ENCODE data around the gene ICAM3.
"Not testable (repeated sequence)": the region's sequence is repeated elsewhere in the genome, so short reads cannot be mapped to it uniquely, and the experiment has no call there.

ICAM3 gene

DNA sequence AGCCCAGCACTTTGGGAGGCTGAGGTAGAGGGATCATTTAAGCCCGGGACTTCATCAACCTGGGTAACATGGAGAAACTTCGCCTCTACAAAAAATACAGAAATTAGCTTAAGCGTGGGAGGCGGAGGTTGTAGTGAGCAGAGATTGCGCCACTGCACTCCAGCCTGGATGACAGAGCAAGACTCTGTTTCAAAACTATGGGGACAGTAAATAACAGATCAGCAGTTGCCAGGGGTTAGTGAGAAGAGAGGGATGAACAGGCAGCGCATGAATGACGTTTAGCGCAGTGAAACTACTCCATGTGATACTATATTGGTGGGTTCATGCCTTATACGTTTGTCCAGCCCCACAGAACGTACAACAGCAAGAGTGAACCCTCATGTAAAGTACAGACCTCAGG, 7.1 kb upstream of the ICAM3 start:
- no peak for DNase-seq

DNA sequence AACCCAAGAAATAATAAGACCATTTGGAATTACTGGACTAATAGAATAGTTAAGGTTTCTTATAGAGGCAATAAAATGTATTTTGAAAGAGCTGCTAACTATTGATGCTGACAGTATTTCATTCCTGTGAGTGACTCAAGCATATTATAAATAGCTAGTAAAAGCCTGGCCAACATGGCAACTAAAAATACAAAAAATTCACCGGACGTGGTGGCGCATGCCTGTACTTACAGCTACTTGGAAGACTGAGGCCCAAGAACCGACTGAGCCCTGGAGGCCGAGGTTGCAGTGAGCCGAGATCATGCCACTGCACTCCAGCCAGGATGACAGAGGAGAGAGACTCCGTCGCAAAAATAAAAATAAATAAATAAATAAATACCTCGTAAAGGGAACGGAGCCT, 5.4 kb upstream of the ICAM3 start:
- DNase-seq, result no peak

- DNase-seq, result no peak
Observed at GRCh38 chr19:10343495-10343894, 4.1 kb upstream of the ICAM3 start.

DNA sequence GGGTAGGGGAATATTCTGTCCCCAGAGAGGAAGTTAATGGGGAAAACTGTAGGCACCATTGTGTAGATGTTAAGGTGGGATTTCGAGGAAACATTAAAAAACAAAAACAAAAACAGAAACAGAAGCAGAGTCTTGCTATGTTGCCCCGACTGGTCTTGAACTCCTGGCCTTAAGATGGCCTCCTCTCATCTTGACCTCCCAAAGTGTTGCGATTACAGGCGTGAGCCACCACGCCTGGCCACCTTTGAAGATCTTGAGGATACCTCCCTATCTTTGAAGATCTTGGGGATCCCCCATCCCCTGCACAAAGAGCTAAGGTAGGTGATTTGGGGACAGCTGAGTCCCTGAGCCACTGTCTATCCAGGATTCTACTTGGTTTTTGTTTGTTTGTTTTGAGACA, 553 bp upstream of the ICAM3 start:
- DNase-seq, result no peak

DNA sequence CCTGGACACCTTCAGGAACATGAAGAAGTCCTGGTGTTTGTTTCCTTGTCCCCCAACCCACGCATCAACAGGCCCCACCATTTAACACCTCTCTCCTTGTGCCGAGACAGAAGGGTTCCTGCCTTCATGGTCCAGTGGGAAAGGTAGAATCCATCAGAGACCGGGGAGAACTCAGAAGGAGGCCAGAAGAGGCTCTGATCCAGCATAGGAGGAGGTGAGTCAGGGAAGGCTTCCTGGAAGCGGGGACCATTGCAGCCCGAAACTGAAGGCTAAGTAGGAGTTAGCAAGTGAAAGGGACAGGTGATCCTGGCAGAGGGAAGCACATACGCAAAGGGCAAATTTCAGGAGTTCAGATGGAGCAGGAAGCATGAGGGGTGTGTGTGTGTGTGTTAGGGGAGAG, 484 bp downstream of the ICAM3 start:
- no peak for DNase-seq

DNA sequence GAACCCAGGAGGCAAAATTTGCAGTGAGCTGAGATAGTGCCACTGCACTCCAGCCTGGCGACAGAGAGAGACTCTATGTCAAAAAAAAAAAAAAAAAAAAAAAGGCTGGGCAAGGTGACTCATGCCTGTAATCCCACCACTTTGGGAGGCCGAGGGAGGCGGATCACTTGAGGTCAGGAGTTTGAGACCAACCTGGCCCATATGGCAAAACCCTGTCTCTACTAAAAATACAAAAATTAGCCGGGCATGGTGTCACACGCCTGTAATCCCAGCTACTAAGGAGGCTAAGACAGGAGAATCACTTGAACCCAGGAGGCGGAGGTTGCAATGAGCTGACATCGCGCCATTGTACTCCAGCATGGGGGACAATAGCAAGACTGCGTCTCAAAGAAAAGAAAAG, 2.7 kb downstream of the ICAM3 start:
- not testable (repeated sequence) for DNase-seq

- DNase-seq, result no peak
Observed at GRCh38 chr19:10335352-10335985, 4.0 kb downstream of the ICAM3 start.

DNA sequence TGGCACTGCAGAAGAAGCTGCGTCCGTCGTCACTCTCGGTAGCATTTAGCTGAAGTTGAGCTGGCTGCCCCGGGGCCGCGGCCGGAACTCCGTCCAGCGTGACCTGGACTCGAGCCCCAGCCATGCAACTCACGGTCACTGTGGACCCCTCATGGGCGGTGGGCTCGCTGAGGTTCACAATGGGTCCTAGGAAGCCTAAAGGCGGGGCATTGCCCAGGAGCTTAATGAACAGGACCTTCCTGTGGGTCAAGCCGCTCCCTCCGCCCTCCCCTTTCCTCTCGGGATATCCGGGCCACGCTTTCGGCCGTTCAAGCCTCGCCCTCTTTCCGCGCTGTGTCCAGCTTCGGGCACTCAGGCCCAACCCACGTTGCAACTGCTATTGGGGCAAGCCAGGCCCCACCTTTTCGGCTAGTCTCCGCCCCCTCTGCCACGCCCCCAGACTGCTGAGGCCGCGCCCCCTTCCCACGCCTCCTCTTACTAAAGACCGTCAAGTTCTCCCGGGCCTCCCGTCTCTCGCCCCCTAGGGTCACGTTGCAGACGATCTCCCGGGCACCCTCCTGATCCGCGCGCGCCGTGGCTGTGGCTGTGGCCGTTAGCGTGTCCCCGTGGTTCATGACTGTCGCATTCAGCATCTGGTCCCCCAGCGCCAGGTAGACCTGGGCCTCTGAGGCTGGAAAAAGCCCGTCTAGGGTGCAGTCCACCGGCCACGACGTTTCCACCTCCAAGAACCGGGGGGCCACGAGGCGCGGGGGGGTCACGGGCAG, 4.7 kb downstream of the ICAM3 start:
- peak; percentile 31 for DNase-seq

- no peak for DNase-seq
Observed at GRCh38 chr19:10333758-10334587, 5.5 kb downstream of the ICAM3 start.

- peak; percentile 88 for DNase-seq
Observed at GRCh38 chr19:10332965-10333757, 6.3 kb downstream of the ICAM3 start, which contains the start of gene RAVER1. TSS of gene RAVER1 (minus strand) at chr19:10333529. CDS start at chr19:10333507, 22 bp downstream.

GRCh38 chr19:10332158-10332964, 7.1 kb downstream of the ICAM3 start:
- DNase-seq, result no peak

GRCh38 chr19:10329555-10329954, 9.9 kb downstream of the ICAM3 start:
- no peak for DNase-seq

- DNase-seq, result no peak
Observed at GRCh38 chr19:10328558-10329429, 10.6 kb downstream of the ICAM3 start.

GRCh38 chr19:10327793-10328192, 11.6 kb downstream of the ICAM3 start:
- no peak for DNase-seq

DNA sequence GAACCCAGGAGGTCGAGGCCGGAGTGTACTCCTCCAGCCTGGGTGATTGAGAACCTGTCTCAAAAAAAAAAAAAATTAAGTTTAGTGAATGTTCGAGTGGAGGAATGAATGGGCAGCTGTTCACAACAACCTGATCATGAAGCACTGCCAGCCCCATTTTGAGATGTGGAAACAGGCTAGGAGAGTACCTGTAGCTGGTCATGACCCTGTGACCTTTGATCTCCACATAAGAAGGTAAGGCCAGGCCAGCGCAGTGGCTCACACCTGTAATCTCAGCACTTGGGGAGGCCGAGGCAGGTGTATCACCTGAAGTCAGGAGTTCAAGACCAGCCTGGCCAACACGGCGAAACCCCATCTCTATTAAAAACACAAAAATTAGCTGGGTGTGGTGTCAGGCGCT, 13.7 kb downstream of the ICAM3 start:
- no peak for DNase-seq

GRCh38 chr19:10321874-10322835, 17.3 kb downstream of the ICAM3 start:
- no peak for DNase-seq

- no peak for DNase-seq
Observed at GRCh38 chr19:10321417-10321797, 18.0 kb downstream of the ICAM3 start.

- DNase-seq, result no peak
Observed at GRCh38 chr19:10320602-10321416, 18.6 kb downstream of the ICAM3 start.

Measured in NCI-H1694 (cell line).